Panc1 (cell line): ENCODE measurements around the gene KIF26B. TPM values are rescaled to one million over a fixed set of nuclear protein-coding genes. Genes with fewer than 3 reads are reported as not detected.

Experiments used
- ATAC-seq: fragments of 200-7000 bp; cut with Tn5 transposase; 2 replicates; pipeline ENCODE4 v1.9.1; 2020; ENCODE audit warnings: mild to moderate bottlenecking, moderate library complexity
- BruUV-seq: library from RNA; stranded (reverse); fragments of 400-500 nt; replicated peaks from 2 replicates; lab custom pipeline; 2021; lab: Mats Ljungman, UMichigan
- CTCF ChIA-PET: fragments of 300-600 bp; sonication (Branson Sonifier 250); formaldehyde crosslinking; loops from one replicate; lab custom pipeline; 2022; ENCODE audit warnings: antibody characterized with exemption; lab: Charles Lee
- POLR2A ChIA-PET: fragments of 300-600 bp; sonication (Branson Sonifier 250); formaldehyde crosslinking; loops from one replicate; lab custom pipeline; 2022; ENCODE audit warnings: antibody characterized with exemption; lab: Charles Lee
- DNase-seq: peaks from one replicate; pipeline ENCODE4 v3.0.0-alpha.2; 2010; ENCODE audit warnings: low read depth, low spot score
- H3K27ac ChIP-seq: 2 replicates; pipeline ENCODE4 v1.5.1; 2011; ENCODE audit warnings: mild to moderate bottlenecking, low read length, inconsistent platforms
- H3K27me3 ChIP-seq: fragments of 200-500 bp; sonication (Bioruptor generic); 2 replicates; pipeline ENCODE4 v1.6.0; 2014; ENCODE audit warnings: low read length, inconsistent platforms; ENCODE audit not compliant: control insufficient read depth, insufficient read depth
- H3K36me3 ChIP-seq: fragments of 200-500 bp; sonication (Bioruptor generic); 2 replicates; pipeline ENCODE4 v1.5.1; 2014; ENCODE audit warnings: inconsistent platforms, mild to moderate bottlenecking, low read length, moderate library complexity; ENCODE audit not compliant: control insufficient read depth, insufficient read depth
- H3K4me1 ChIP-seq: 2 replicates; pipeline ENCODE4 v1.5.1; 2011; ENCODE audit warnings: inconsistent platforms, mild to moderate bottlenecking, low read length, moderate library complexity; ENCODE audit not compliant: control insufficient read depth, insufficient read depth
- H3K4me3 ChIP-seq, 2 experiments: 2 replicates each; pipeline ENCODE4 v1.5.1; 2011 to 2012; ENCODE audit warnings: low read depth in 2 of 2, low read length in 2 of 2, mild to moderate bottlenecking in 2 of 2, inconsistent platforms in 1 of 2, moderate library complexity in 1 of 2
- H3K9me3 ChIP-seq: fragments of 200-500 bp; sonication (Bioruptor generic); 2 replicates; pipeline ENCODE4 v1.5.1; 2014; ENCODE audit warnings: low read depth, mild to moderate bottlenecking, inconsistent platforms, low read length, moderate library complexity; ENCODE audit not compliant: control insufficient read depth, insufficient read depth
- CTCF ChIP-seq: fragments of 450-650 bp; IDR thresholded peaks from 2 replicates; pipeline ENCODE4 v1.5.1; 2017; ENCODE audit warnings: mild to moderate bottlenecking
- POLR2AphosphoS5 ChIP-seq: IDR thresholded peaks from 2 replicates; pipeline ENCODE4 v1.6.1; 2012; ENCODE audit warnings: mild to moderate bottlenecking, low read depth, low read length, moderate library complexity
- REST ChIP-seq, 2 experiments: IDR thresholded peaks; 2 replicates each; pipeline ENCODE4 v1.6.1; 2011 to 2012; ENCODE audit warnings: low read depth in 2 of 2, control low read depth in 1 of 2, low read length in 1 of 2, mild to moderate bottlenecking in 1 of 2, moderate library complexity in 1 of 2; ENCODE audit not compliant: insufficient read depth in 1 of 2
- SIN3A ChIP-seq: IDR thresholded peaks from 2 replicates; pipeline ENCODE4 v1.6.1; 2012; ENCODE audit warnings: low read depth, mild to moderate bottlenecking, low read length, moderate library complexity, borderline replicate concordance; ENCODE audit not compliant: insufficient read depth
- TCF7L2 ChIP-seq: IDR thresholded peaks from 2 replicates; pipeline ENCODE4 v1.6.1; 2011; ENCODE audit warnings: mild to moderate bottlenecking, low read depth, low read length, inconsistent platforms
- in situ Hi-C: cut with HindIII; loops from 2 replicates; pipeline ENCODE4 v1.10.0; 2016; ENCODE audit warnings: low sequenced_read_pairs, low pct_unique_long_range_greater_than_20kb
- intact Hi-C: fragments of 100-400 bp; cut with micrococcal nuclease; formaldehyde crosslinking; loops from one replicate; pipeline ENCODE4 v1.10.0; 2022; ENCODE audit not compliant: unreplicated experiment
- total RNA-seq: library from RNA; stranded (reverse); gene quantifications from one replicate; pipeline ENCODE4 v1.2.1, GENCODE V29; 2021; ENCODE audit not compliant: unreplicated experiment

KIF26B gene
- total RNA-seq, 1 experiment from 2014 or later: 0.33 TPM

- Histone ChIP-seq H3K27me3 (no peaks in the 10 kb centered on the region), H3K4me3 (no peak overlapping the region), H3K27ac (no peak overlapping the region), H3K36me3 (no peaks in the 10 kb centered on the region), H3K9me3 (no peaks in the 10 kb centered on the region), H3K4me1 (peaks cover 6% of the 10 kb centered on the region; the same call in 1 of the 2 replicates)
- ChIA-PET POLR2A (no interaction called here), CTCF (no interaction called here)
- no peak for ATAC-seq
- in situ Hi-C loops: no loop called here
- intact Hi-C loops: no loop called here
- TF ChIP-seq SIN3A (no peak), TCF7L2 (no peak), CTCF (no peak), POLR2AphosphoS5 (no peak), REST (IDR thresholded peaks at IDR 0.05; ENCODE audit: insufficient read depth in 1 of 2, low read depth in 2 of 2, low read length in 1 of 2) (no peak)
- DNase-seq: no peak
- BruUV-seq: no TSS peak
These were observed 24.9 kb downstream of the KIF26B start for GRCh38 chr1:245179706-245180105.

GRCh38 chr1:245180496-245181157 is 25.8 kb downstream of the KIF26B start:
- in situ Hi-C loops (no loop called here), intact Hi-C loops (no loop called here)
- no peak overlapping the region for H3K4me3 ChIP-seq
- ChIA-PET CTCF (no interaction called here), POLR2A (no interaction called here)
- no TSS peak for BruUV-seq
- no peaks in the 10 kb centered on the region for H3K36me3 ChIP-seq
- TF ChIP-seq CTCF: no peak
- no peak for TF ChIP-seq REST (IDR thresholded peaks at IDR 0.05; ENCODE audit: insufficient read depth in 1 of 2, low read depth in 2 of 2, low read length in 1 of 2)
- no peak for TF ChIP-seq SIN3A
- TF ChIP-seq TCF7L2: no peak
- no peak for TF ChIP-seq POLR2AphosphoS5
- ATAC-seq: no peak
- no peaks in the 10 kb centered on the region for H3K9me3 ChIP-seq
- no peaks in the 10 kb centered on the region for H3K27me3 ChIP-seq
- no peak for DNase-seq
- H3K27ac ChIP-seq: no peak overlapping the region
- peaks cover 6% of the 10 kb centered on the region; the same call in 1 of the 2 replicates for H3K4me1 ChIP-seq
